ENCODE measurements around the gene METTL1. TPM values are rescaled to one million over a fixed set of nuclear protein-coding genes. Genes with fewer than 3 reads are reported as not detected.
"Not testable (repeated sequence)": the region's sequence is repeated elsewhere in the genome, so short reads cannot be mapped to it uniquely, and the experiment has no call there.

The METTL1 gene
- 10 to 100 TPM in 1 of 4 donors, 1 to 10 TPM in 3; 5.7 to 15.8 (median 8.5) TPM for total RNA-seq
- polyA plus RNA-seq = 6.3 TPM
- long read RNA-seq, donor 1, transcript METTL1-202 (6 exons, 2,066 nt) = major isoform, 13 of 17 reads
- long read RNA-seq, donor 1, partial matches to known transcripts = 2 of 17 reads
- long read RNA-seq, donor 1, other reads (novel, unspliced or antisense) = 2 of 17 reads
- long read RNA-seq, donor 2, transcript METTL1-202 (6 exons, 2,066 nt) = major isoform, 10 of 11 reads
- long read RNA-seq, donor 2, partial matches to known transcripts = 0 of 11 reads
- long read RNA-seq, donor 2, other reads (novel, unspliced or antisense) = 1 of 11 reads
- long read RNA-seq, donor 3, transcript METTL1-202 (6 exons, 2,066 nt) = major isoform, 19 of 27 reads
- long read RNA-seq, donor 3, partial matches to known transcripts = 4 of 27 reads
- long read RNA-seq, donor 3, other reads (novel, unspliced or antisense) = 3 of 27 reads
- long read RNA-seq, donor 4, partial matches to known transcripts = 0 of 4 reads
- long read RNA-seq, donor 4, other reads (novel, unspliced or antisense) = 2 of 4 reads

DNA sequence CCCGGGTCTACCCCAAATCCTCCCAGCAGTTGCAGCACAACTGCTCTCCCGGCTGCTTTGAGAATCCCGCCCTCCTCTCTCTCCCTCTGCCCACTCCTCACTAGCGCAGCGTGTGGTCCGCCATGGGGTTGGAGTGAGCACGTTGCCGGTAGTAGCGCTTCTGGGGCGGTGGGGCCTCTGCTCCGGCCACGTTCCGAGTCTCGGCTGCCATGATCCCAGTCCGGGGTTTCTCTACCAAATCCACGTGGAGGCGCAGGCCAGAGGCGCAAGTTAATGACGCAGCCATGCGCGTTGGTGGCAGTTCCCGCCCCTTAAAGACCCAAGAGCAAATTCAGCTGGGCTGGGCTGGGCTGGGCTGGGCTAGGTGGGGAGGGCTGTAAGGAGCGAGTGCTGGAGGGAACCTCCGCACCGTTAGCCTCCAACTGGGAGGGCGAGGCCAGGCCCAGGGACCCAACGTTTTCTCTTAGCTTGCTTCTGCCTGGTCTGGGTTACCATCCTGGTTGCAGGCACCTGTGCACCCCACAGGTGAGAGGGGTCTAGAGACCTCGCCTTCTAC is at the start of gene METTL1:
Gene METTL1, minus strand, starts transcription at position 233 of the 556 bp plus-strand sequence. Its CDS starts 22 bp downstream, at position 211.
- DNase-seq = peak; percentile 95 to 98 (median 97)
- H3K4me3 ChIP-seq (ENCODE audit: low read length) = peak within 1 kb of the TSS; percentile 49
- H3K27me3 ChIP-seq (ENCODE audit: control insufficient read depth, insufficient read depth) = no peaks in the 10 kb centered on the region
- under 1% methylated on average over 28 of the region's 28 CpGs for WGBS
- intact Hi-C loops (cut with DNase I) = no loop called here
- peak within 1 kb of the TSS; percentile 73 for H3K27ac ChIP-seq (ENCODE audit: low read length)
- peak; percentile 96 to 97 for ATAC-seq
- peaks cover 3% of the 10 kb centered on the region for H3K4me1 ChIP-seq (ENCODE audit: control insufficient read depth, insufficient read depth, low read length)
- no peaks in the 10 kb centered on the region for H3K9me3 ChIP-seq (ENCODE audit: control insufficient read depth, low read length)

DNA sequence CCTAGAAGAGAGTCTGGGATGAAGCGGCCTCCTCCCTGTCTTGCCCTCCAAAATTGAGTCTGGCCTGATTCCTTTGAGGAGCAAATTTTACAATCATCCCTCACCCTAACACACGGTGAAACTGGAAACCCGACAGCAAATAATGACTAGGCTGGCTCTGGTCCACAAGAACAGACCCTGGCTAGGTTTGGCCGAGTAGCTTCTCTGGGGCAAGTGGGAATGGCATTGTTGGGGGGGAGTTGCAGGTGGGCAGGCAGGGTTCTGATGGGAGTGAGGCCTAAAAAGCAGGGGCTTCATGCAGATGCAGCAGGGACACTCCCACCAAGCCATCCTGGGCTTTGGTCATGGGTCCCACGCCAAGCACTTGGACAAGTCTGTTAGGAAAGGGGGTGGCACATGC is 49.1 kb upstream of the METTL1 start:
- peaks cover 24% of the 10 kb centered on the region for H3K4me1 ChIP-seq (ENCODE audit: control insufficient read depth, insufficient read depth, low read length)
- H3K9me3 ChIP-seq (ENCODE audit: control insufficient read depth, low read length); DNase-seq; ATAC-seq; intact Hi-C loops (cut with DNase I); H3K4me3 ChIP-seq (ENCODE audit: low read length); H3K27me3 ChIP-seq (ENCODE audit: control insufficient read depth, insufficient read depth); H3K27ac ChIP-seq (ENCODE audit: low read length): not testable (repeated sequence)
- WGBS = 76% methylated on average over 5 of the region's 5 CpGs

DNA sequence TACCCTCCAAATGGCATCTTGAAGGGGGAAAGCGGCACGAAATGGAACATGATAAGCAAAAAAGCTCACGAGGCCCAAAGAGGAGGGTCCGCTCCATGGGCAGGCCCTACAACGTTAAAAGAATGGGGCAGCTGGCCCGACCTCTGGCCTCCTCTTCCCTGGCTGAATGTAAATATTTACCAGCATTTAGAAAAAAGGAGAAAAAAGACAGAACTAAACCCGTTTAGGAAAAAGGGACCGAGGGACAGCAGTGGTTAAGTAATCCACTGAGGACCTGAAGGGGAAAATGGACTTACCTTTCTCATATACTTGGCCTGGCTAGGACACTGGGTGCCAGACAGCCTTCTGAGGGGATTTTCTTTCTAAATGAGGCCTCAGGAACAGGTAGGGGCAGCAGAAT is 48.2 kb upstream of the METTL1 start:
- peaks cover 31% of the 10 kb centered on the region for H3K4me1 ChIP-seq (ENCODE audit: control insufficient read depth, insufficient read depth, low read length)
- ATAC-seq; H3K27ac ChIP-seq (ENCODE audit: low read length); H3K27me3 ChIP-seq (ENCODE audit: control insufficient read depth, insufficient read depth); DNase-seq; intact Hi-C loops (cut with DNase I); H3K4me3 ChIP-seq (ENCODE audit: low read length); H3K9me3 ChIP-seq (ENCODE audit: control insufficient read depth, low read length): not testable (repeated sequence)
- WGBS = 74% methylated on average over 8 of the region's 8 CpGs

DNA sequence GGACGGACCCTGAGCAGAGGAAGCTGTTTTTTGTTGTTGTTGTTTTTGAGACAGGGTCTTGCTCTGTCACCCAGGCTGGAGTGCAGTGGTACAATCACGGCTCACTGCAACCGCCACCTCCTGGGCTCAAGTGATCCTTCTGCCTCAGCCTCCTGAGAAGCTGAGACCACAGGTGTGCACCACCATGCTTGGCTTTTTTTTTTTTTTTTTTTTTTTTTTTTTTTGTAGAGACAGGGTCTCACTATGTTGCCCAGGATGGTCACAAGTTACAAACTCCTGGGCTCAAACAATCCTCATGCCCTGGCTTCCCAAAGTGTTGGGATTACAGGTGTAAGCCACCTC is 46.1 kb upstream of the METTL1 start:
- H3K27me3 ChIP-seq (ENCODE audit: control insufficient read depth, insufficient read depth); H3K4me3 ChIP-seq (ENCODE audit: low read length); H3K9me3 ChIP-seq (ENCODE audit: control insufficient read depth, low read length); intact Hi-C loops (cut with DNase I); DNase-seq; ATAC-seq: not testable (repeated sequence)
- Histone ChIP-seq H3K4me1 (ENCODE audit: control insufficient read depth, insufficient read depth, low read length) (peaks cover 30% of the 10 kb centered on the region), H3K27ac (ENCODE audit: low read length) (peak overlapping the region; percentile 92)
- WGBS = 82% methylated on average over 3 of the region's 3 CpGs

DNA sequence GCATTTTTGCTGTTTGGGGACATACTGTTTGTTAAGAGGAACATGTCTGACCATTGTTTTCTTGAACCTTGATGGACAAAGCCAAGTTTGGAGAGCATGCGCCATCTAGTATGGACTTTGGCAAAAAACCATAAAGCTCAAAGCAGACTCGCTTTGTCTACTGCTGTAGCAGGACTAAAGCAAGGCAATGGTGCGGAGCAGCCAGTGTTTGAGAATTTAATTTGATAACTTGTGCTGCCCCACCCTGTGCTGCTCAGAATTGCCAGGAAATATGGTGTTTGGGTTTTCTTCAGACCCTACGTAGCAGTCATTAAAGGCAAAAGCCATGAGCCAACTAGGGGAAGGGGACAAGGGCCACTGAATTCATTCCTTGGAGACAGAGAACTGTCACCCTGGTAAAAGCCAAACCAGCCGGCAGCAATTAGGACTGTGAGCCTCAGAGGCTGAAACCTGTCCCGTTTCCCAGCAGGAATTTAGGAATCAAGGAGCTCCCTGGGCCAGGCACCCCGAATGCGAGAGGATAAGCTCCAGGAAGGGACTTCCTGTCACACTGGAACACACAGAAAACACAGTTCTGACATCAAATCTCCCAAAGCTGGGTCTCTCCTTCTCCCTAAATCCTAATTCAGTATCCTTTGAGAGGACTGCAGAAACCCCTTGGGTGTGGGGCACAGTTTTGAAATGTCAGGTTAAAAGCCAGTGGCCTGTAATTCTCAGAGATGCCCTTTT is 45.5 kb upstream of the METTL1 start:
- DNase-seq = peak in 1 of 3 donors; percentile 53
- no peaks in the 10 kb centered on the region for H3K27me3 ChIP-seq (ENCODE audit: control insufficient read depth, insufficient read depth)
- H3K27ac ChIP-seq (ENCODE audit: low read length) = peak overlapping the region; percentile 92
- 43% methylated on average over 8 of the region's 8 CpGs for WGBS
- H3K9me3 ChIP-seq (ENCODE audit: control insufficient read depth, low read length) = no peaks in the 10 kb centered on the region
- intact Hi-C loops (cut with DNase I) = no loop called here
- H3K4me3 ChIP-seq (ENCODE audit: low read length) = no peak overlapping the region
- H3K4me1 ChIP-seq (ENCODE audit: control insufficient read depth, insufficient read depth, low read length) = peaks cover 30% of the 10 kb centered on the region
- peak; percentile 55 to 74 for ATAC-seq

DNA sequence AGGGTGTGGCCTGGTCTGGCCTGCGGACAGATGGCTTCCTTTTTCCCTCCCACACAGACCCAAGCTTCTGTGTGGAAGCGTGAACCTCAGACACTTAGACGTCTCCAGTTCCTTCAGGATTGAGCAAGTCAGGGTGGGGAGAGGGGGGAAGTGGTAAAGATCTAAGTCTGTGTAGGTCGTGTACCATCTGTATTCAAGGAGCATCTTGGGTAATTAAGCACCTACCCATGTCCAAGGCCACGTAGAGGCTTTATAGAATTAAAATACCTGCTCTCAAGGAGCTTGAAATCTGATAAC is 44.9 kb upstream of the METTL1 start:
- intact Hi-C loops (cut with DNase I) = no loop called here
- Histone ChIP-seq H3K9me3 (ENCODE audit: control insufficient read depth, low read length) (no peaks in the 10 kb centered on the region), H3K4me3 (ENCODE audit: low read length) (no peak overlapping the region), H3K4me1 (ENCODE audit: control insufficient read depth, insufficient read depth, low read length) (peaks cover 30% of the 10 kb centered on the region), H3K27me3 (ENCODE audit: control insufficient read depth, insufficient read depth) (no peaks in the 10 kb centered on the region), H3K27ac (ENCODE audit: low read length) (peak overlapping the region; percentile 68)
- 22% methylated on average over 5 of the region's 5 CpGs for WGBS
- DNase-seq = peak; percentile 76 to 86 (median 77)
- ATAC-seq = peak; percentile 78 to 87

DNA sequence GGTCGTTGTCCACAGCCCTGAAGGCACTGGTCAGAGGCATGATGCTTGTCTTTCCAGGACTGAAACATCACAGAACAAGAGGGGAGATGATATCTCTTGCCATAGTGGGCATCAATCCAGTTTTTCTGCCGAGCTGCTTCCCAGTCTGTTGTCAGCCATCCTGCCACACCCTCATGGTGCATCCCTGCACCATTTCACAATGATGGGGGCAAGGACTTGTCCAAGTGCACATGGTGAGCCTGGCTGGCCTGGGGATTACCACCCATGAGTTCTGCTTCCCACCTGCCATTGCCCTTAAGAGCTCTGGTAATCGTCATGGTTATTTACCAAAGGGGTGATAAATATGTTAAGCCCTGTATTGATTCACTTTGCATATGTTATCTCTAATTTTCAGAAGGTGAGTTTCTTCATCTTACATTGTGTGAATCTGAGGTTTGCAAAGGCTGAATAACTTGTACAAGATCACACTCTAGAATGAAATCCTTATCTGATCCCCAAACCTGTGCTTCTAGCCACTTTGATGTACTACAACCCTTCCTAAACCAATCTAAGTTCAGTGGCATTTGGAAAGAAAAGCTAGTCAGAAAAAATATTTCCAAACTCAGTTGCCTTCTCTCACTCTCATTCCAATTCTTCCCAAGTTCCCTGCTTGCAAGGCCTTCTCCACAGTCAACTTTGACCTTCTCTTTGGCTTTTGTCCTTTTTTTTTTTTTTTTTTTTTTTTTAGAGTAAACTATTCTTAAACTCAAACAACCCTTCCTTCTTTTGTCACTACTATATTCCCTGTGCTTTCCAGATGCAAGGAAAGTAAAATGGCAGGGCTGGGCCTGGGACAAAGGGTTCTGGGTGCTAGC is 44.3 kb upstream of the METTL1 start:
- Histone ChIP-seq H3K4me1 (ENCODE audit: control insufficient read depth, insufficient read depth, low read length) (peaks cover 30% of the 10 kb centered on the region), H3K27me3 (ENCODE audit: control insufficient read depth, insufficient read depth) (no peaks in the 10 kb centered on the region), H3K4me3 (ENCODE audit: low read length) (no peak overlapping the region), H3K9me3 (ENCODE audit: control insufficient read depth, low read length) (no peaks in the 10 kb centered on the region), H3K27ac (ENCODE audit: low read length) (peak overlapping the region; percentile 68)
- DNase-seq (peak in 1 of 3 donors; percentile 50), ATAC-seq (no peak)
- WGBS = 46% methylated on average over 3 of the region's 3 CpGs
- intact Hi-C loops (cut with DNase I) = no loop called here

DNA sequence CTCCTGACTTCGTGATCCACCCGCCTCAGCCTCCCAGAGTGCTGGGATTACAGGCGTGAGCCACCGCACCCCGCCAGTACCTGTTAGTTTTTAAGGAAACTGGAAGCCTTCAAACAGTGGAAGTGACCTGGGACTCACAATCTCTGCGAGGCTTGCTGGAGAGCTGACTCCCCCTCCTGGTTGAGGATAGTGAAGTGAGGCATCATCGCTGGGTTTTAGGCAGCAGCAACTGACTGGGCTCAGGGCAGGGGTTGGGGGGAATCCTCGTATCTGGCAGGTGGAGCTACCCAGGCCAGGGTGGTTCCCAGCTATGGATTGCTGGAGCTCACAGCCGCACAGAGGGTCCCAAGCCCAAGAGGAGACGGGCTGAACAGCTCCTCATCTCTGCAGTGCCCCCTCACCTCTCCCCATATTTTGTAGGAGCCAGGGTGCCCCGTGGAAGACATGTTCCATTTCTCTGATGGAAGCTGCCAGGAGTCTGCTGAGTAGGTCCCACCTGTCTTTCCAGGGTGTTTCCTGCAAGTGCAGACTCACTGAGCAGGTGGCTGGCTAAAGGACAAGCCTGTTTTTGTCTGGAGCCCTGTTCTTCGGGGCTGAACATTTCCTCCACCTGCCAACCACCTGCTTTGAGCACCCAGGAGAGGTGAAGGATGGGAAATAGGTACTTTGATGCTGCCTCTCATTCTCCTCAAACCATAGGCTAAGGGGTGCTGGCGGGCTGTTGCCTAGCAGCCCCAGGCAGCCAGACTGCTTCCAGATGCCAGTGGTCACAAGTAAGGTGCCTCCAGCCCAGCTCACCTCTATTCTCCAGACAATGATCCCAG is 43.5 kb upstream of the METTL1 start:
- Histone ChIP-seq H3K4me3 (ENCODE audit: low read length) (no peak overlapping the region), H3K27ac (ENCODE audit: low read length) (peak overlapping the region; percentile 19), H3K4me1 (ENCODE audit: control insufficient read depth, insufficient read depth, low read length) (peaks cover 30% of the 10 kb centered on the region), H3K9me3 (ENCODE audit: control insufficient read depth, low read length) (no peaks in the 10 kb centered on the region), H3K27me3 (ENCODE audit: control insufficient read depth, insufficient read depth) (no peaks in the 10 kb centered on the region)
- 82% methylated on average over 13 of the region's 13 CpGs for WGBS
- DNase-seq (no peak), ATAC-seq (no peak)
- intact Hi-C loops (cut with DNase I) = no loop called here

DNA sequence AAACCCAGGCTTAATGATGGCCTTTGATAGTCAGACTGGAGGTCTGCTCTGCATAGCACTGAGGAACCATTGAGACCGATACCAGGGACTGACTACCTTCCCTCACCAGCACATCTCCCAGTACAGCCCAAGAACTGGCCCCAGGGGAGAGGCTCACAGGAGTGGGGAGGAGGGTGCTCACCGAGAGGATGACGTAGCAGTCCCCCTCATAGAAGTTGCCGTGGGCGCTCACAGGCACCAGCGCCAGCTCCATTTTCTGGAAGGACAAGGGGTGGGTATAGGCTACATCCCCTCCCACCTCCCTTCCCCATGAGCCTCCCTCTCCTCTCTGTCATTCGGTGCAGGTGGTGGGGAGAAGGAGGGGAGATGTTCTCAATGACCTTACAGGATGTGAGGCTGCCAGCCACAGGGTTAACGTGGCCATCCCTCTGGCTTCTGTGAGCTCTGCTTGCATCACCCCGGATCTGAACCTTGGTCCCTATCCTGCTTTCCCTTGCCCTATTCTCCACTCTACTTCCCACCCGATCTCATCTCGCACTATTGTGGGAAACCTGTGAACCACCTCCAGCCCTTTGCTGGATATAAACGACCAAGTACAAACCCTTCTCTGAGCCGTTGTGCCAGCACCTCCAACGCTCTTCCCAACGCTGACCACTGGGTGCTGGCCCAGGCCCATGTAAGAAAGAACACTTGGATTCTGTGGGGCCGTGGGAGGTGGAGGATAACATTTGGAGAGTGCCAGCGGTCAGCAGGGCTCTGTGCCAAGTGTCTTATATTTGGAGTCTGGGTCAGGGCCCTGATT is 42.3 kb upstream of the METTL1 start:
- ATAC-seq = peak in 1 of 2 donors; percentile 12
- Histone ChIP-seq H3K4me1 (ENCODE audit: control insufficient read depth, insufficient read depth, low read length) (peaks cover 30% of the 10 kb centered on the region), H3K4me3 (ENCODE audit: low read length) (no peak overlapping the region), H3K9me3 (ENCODE audit: control insufficient read depth, low read length) (no peaks in the 10 kb centered on the region), H3K27me3 (ENCODE audit: control insufficient read depth, insufficient read depth) (no peaks in the 10 kb centered on the region), H3K27ac (ENCODE audit: low read length) (no peak overlapping the region)
- intact Hi-C loops (cut with DNase I) = no loop called here
- 55% methylated on average over 17 of the region's 17 CpGs for WGBS
- peak in 2 of 3 donors; percentile 57 to 74 for DNase-seq
